Measurements from ENCODE around the gene CST4.

The CST4 gene

DNA sequence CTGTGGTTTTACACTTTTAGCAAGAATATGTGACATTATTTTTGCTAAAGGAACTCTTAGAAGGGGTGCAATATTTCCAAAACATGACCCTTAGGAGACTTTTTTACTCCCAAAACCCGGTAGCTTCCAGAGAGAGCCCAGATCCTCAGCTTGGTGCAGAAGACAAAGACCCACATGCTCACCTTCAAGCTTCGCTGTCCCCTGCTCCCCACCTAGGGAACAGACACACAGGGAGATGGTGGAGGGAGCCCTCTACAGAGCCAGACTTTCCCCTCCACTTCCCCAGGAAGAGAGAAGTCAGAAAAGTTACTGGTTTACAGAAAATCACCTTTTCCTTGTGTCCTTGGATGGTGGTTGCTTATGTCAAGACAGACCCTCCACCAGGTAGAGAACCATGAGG lies 5.0 kb downstream of the CST4 start:
- H3K4me3 ChIP-seq (ENCODE audit: low read depth, low read length) = no peak overlapping the region
- no peak for DNase-seq (ENCODE audit: low read depth)
- in situ Hi-C loops (cut with HindIII; ENCODE audit: low sequenced_read_pairs) = no loop called here
- no peak for TF ChIP-seq CTCF (IDR thresholded peaks at IDR 0.05; ENCODE audit: low read depth, low read length, missing control alignments)

DNA sequence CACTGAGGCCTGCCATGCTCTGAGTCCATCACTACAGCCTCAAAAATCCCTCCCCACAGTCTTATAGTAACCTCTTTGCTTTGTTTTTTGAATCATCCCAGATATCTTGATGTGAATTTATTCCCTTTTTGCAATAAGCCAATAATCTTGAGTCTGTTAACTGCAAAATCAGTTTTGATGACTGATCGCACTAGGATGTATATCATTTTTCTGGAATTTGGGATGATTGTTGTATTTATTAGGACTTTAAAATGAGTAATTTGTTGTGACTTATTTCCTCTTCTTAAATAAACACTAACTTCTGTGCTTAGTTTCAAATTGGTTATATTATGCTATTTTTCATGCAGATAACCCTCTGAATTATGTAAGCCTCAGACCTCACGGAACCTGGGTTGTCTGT lies 5.6 kb downstream of the CST4 start:
- no peak for TF ChIP-seq CTCF (IDR thresholded peaks at IDR 0.05; ENCODE audit: low read depth, low read length, missing control alignments)
- no peak for DNase-seq (ENCODE audit: low read depth)
- H3K4me3 ChIP-seq (ENCODE audit: low read depth, low read length) = no peak overlapping the region
- in situ Hi-C loops (cut with HindIII; ENCODE audit: low sequenced_read_pairs) = no loop called here

DNA sequence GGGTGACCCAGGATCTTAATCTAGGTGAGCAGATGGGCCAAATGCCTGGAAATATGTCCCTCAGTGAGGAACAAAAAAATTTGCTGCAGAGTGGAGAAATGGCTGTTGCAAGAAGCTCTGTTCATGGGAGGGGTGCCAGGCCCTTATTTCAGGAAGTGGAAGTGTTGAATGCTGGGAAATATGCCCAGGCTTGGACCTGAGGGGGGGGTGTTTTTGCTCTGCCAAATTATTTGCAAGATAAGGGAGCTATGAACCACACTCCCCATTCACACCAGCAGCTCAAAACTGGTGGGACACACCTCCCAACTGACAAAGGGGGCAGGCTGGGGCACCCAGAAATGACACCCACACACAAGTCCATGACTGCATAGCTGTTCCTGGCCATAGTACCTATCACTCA lies 8.7 kb downstream of the CST4 start:
- H3K4me3 ChIP-seq (ENCODE audit: low read depth, low read length) = no peak overlapping the region
- in situ Hi-C loops (cut with HindIII; ENCODE audit: low sequenced_read_pairs) = no loop called here
- no peak for DNase-seq (ENCODE audit: low read depth)
- TF ChIP-seq CTCF (IDR thresholded peaks at IDR 0.05; ENCODE audit: low read depth, low read length, missing control alignments) = no peak

DNA sequence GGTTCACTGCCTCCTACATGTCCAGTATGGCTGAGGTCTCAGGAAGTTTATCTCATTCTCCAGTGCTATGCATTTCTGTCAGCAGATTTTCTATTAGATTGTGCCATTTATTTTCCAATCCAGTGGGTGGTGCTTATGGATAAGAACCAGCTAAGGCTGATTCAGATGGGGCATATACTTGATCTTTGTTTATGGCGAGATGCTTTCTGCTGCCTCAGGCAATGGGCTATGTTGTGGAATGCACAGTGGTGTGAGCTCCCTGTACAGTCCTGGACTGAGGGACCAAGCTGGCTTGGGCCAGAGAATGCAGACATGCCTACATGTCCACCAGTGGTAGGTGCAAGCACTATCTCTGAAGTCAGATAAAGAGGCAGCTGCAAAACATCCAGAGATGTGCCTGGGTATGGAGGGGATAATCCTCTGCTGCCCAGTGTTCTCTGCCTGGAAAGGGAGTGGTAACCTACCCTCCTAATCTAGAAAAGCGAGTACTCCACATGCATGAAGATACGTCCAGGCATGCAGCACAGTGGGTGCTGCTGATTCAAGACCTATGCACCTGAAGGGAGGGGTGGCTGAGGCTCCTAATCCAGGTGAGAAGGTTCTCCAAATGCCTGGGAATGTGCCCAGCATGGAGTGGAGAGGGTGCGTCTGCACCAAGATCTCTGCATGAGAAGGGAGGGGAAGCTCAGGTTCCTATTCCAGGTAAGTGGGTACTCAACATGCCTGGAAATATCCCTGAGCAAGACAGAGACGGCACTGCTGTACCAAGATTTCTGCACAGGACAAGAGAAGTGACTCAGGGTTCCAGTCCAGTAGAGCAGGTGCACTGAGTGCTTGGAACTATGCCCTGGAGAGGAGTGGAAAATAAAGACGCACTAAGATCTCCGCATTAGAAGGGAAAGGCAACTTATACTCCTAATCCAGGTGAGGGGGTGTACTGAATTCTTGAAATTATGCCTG lies 9.4 kb downstream of the CST4 start:
- no peak for TF ChIP-seq CTCF (IDR thresholded peaks at IDR 0.05; ENCODE audit: low read depth, low read length, missing control alignments)
- no peak overlapping the region for H3K4me3 ChIP-seq (ENCODE audit: low read depth, low read length)
- DNase-seq (ENCODE audit: low read depth) = no peak
- in situ Hi-C loops (cut with HindIII; ENCODE audit: low sequenced_read_pairs) = no loop called here

DNA sequence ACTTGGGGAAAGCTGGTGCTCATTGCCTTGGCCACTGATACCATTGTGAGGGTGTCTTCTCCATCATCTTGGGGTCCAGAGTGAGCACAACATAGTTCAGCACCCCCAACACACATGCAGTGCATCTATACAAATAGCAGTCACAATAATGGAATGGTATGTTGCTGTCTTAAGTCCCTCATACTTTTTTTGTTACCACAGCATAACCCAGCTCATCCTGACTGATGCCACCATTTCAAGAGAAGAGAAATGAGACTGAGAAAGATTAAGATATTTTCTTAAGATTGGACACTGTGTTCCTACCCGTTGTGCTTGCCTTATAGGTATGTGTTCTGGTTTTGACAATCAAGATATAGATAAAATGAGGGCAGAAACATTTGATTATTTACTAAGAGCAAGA lies 15.6 kb downstream of the CST4 start:
- TF ChIP-seq CTCF (IDR thresholded peaks at IDR 0.05; ENCODE audit: low read depth, low read length, missing control alignments) = no peak
- no peak for DNase-seq (ENCODE audit: low read depth)
- H3K4me3 ChIP-seq (ENCODE audit: low read depth, low read length) = no peak overlapping the region
- in situ Hi-C loops (cut with HindIII; ENCODE audit: low sequenced_read_pairs) = no loop called here

GRCh38 chr20:23672158-23672557 lies 16.7 kb downstream of the CST4 start:
- no peak overlapping the region for H3K4me3 ChIP-seq (ENCODE audit: low read depth, low read length)
- no peak for TF ChIP-seq CTCF (IDR thresholded peaks at IDR 0.05; ENCODE audit: low read depth, low read length, missing control alignments)
- in situ Hi-C loops (cut with HindIII; ENCODE audit: low sequenced_read_pairs) = no loop called here
- no peak for DNase-seq (ENCODE audit: low read depth)
